Vagina (tissue), 2 donors: ENCODE measurements around the gene IL1RAPL1. TPM values are rescaled to one million over a fixed set of nuclear protein-coding genes. Genes with fewer than 3 reads are reported as not detected.

Source experiments
- DNase-seq, 2 donors: peaks; one replicate each; pipeline ENCODE4 v3.0.0-alpha.2; 2017; ENCODE audit errors: extremely low spot score in 2 of 2
- H3K27ac ChIP-seq: fragments of 200-600 bp; sonication (generic); one replicate; pipeline ENCODE4 v1.5.1; 2019
- H3K27me3 ChIP-seq: fragments of 200-600 bp; sonication (generic); one replicate; pipeline ENCODE4 v1.5.1; 2019
- H3K36me3 ChIP-seq, 2 donors: fragments of 200-600 bp; sonication (generic); one replicate each; pipeline ENCODE4 v1.5.1; 2017 to 2019
- H3K4me1 ChIP-seq: fragments of 200-600 bp; sonication (generic); one replicate; pipeline ENCODE4 v1.5.1; 2019
- H3K4me3 ChIP-seq, 2 donors: fragments of 200-600 bp; sonication (generic); 1 replicate in 1 of 2; 2 replicates in 1 of 2; pipeline ENCODE4 v1.5.1; 2016 to 2019
- H3K9me3 ChIP-seq: fragments of 200-600 bp; sonication (generic); one replicate; pipeline ENCODE4 v1.5.1; 2019
- CTCF ChIP-seq, 3 experiments: fragments of 450-650 bp in 2 of 3; fragments of 200-600 bp in 1 of 3; sonication (generic) in 1 of 3; IDR thresholded peaks; one replicate each; pipeline ENCODE4 v1.5.1; 2017 to 2019; ENCODE audit warnings: antibody characterized with exemption in 3 of 3, mild to moderate bottlenecking in 2 of 3, moderate library complexity in 2 of 3
- POLR2A ChIP-seq, 2 donors: fragments of 450-650 bp; IDR thresholded peaks; one replicate each; pipeline ENCODE4 v1.6.1; 2017; ENCODE audit warnings: antibody characterized with exemption in 2 of 2, mild to moderate bottlenecking in 2 of 2, moderate library complexity in 2 of 2
- POLR2AphosphoS5 ChIP-seq, 2 donors: sonication (generic); formaldehyde crosslinking; IDR thresholded peaks; one replicate each; pipeline ENCODE4 v1.9.0; 2017; ENCODE audit warnings: antibody characterized with exemption in 2 of 2, mild to moderate bottlenecking in 2 of 2, low read depth in 1 of 2; ENCODE audit not compliant: insufficient read depth in 1 of 2
- intact Hi-C: fragments of 100-400 bp; cut with DNase I; formaldehyde crosslinking; loops from one replicate; pipeline ENCODE4 v1.15.1; 2023
- total RNA-seq: library from RNA; depleted of rRNA; stranded (reverse); fragments of >200 nt; gene quantifications from one replicate; pipeline ENCODE4 v1.2.3, GENCODE V29; 2016

The IL1RAPL1 gene
- total RNA-seq, 1 donor from 2014 or later: not detected

GRCh38 chrX:29455702-29456101, 868.5 kb downstream of the IL1RAPL1 start:
- H3K36me3 ChIP-seq: no peaks in the 10 kb centered on the region
- no peaks in the 10 kb centered on the region for H3K4me1 ChIP-seq
- H3K27ac ChIP-seq: no peak overlapping the region
- intact Hi-C loops: no loop called here
- TF ChIP-seq POLR2AphosphoS5 (IDR thresholded peaks at IDR 0.05; ENCODE audit: insufficient read depth in 1 of 2, low read depth in 1 of 2) (no peak), CTCF (IDR thresholded peaks at IDR 0.05) (no peak), POLR2A (IDR thresholded peaks at IDR 0.05) (no peak)
- no peaks in the 10 kb centered on the region for H3K9me3 ChIP-seq
- DNase-seq: no peak
- H3K4me3 ChIP-seq: no peak overlapping the region
- H3K27me3 ChIP-seq: no peaks in the 10 kb centered on the region

DNA sequence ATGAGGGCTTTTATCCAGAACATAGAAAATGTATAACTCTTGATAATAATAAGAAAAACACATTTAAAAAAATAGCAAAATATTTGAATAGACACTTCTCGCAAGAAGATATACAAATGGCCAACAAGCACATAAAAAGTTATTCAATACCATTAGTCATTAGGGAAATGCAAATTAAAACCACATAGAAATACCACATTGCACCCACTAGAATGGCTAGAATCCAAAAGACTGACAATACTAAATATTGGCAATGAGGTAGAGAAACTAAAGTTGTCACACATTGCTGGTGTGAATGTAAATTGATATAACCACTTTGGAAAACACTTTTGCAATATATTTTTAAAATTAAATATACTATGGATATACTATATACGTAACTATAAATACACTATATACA, 873.8 kb downstream of the IL1RAPL1 start:
- no peak overlapping the region for H3K4me3 ChIP-seq
- H3K4me1 ChIP-seq: no peaks in the 10 kb centered on the region
- DNase-seq: no peak
- no peaks in the 10 kb centered on the region for H3K9me3 ChIP-seq
- no peaks in the 10 kb centered on the region for H3K36me3 ChIP-seq
- intact Hi-C loops: no loop called here
- H3K27me3 ChIP-seq: no peaks in the 10 kb centered on the region
- H3K27ac ChIP-seq: no peak overlapping the region
- TF ChIP-seq POLR2A (IDR thresholded peaks at IDR 0.05) (no peak), POLR2AphosphoS5 (IDR thresholded peaks at IDR 0.05; ENCODE audit: insufficient read depth in 1 of 2, low read depth in 1 of 2) (no peak), CTCF (IDR thresholded peaks at IDR 0.05) (no peak)

GRCh38 chrX:29466456-29466855, 879.2 kb downstream of the IL1RAPL1 start:
- Histone ChIP-seq H3K27ac (no peak overlapping the region), H3K27me3 (no peaks in the 10 kb centered on the region), H3K4me1 (no peaks in the 10 kb centered on the region), H3K36me3 (no peaks in the 10 kb centered on the region), H3K9me3 (no peaks in the 10 kb centered on the region), H3K4me3 (no peak overlapping the region)
- DNase-seq: no peak
- TF ChIP-seq CTCF (IDR thresholded peaks at IDR 0.05) (no peak), POLR2A (IDR thresholded peaks at IDR 0.05) (no peak), POLR2AphosphoS5 (IDR thresholded peaks at IDR 0.05; ENCODE audit: insufficient read depth in 1 of 2, low read depth in 1 of 2) (no peak)
- intact Hi-C loops: no loop called here

GRCh38 chrX:29468911-29469494, 881.8 kb downstream of the IL1RAPL1 start:
- Histone ChIP-seq H3K27me3 (no peaks in the 10 kb centered on the region), H3K4me1 (no peaks in the 10 kb centered on the region), H3K4me3 (no peak overlapping the region), H3K36me3 (no peaks in the 10 kb centered on the region), H3K27ac (no peak overlapping the region), H3K9me3 (no peaks in the 10 kb centered on the region)
- no peak for DNase-seq
- intact Hi-C loops: no loop called here
- TF ChIP-seq CTCF (IDR thresholded peaks at IDR 0.05) (no peak), POLR2AphosphoS5 (IDR thresholded peaks at IDR 0.05; ENCODE audit: insufficient read depth in 1 of 2, low read depth in 1 of 2) (no peak), POLR2A (IDR thresholded peaks at IDR 0.05) (no peak)

- intact Hi-C loops: no loop called here
These were observed 882.8 kb downstream of the IL1RAPL1 start for GRCh38 chrX:29470030-29470429.

More at GRCh38 chrX:29470030-29470429, 882.8 kb downstream of the IL1RAPL1 start:
- H3K4me3 ChIP-seq: no peak overlapping the region
- no peak for TF ChIP-seq CTCF (IDR thresholded peaks at IDR 0.05)
- TF ChIP-seq POLR2AphosphoS5 (IDR thresholded peaks at IDR 0.05; ENCODE audit: insufficient read depth in 1 of 2, low read depth in 1 of 2): no peak
- no peak for TF ChIP-seq POLR2A (IDR thresholded peaks at IDR 0.05)
- no peaks in the 10 kb centered on the region for H3K9me3 ChIP-seq
- H3K4me1 ChIP-seq: no peaks in the 10 kb centered on the region
- H3K27ac ChIP-seq: no peak overlapping the region
- no peaks in the 10 kb centered on the region for H3K36me3 ChIP-seq
- DNase-seq: no peak
- H3K27me3 ChIP-seq: no peaks in the 10 kb centered on the region
